Vagina (tissue), 2 donors: ENCODE data around the gene MYCBPAP. TPM values are rescaled to one million over a fixed set of nuclear protein-coding genes. Genes with fewer than 3 reads are reported as not detected.
"Not testable (repeated sequence)": the region's sequence is repeated elsewhere in the genome, so short reads cannot be mapped to it uniquely, and the experiment has no call there.

Source experiments
- DNase-seq, 2 donors: peaks; one replicate each; pipeline ENCODE4 v3.0.0-alpha.2; 2017; ENCODE audit errors: extremely low spot score in 2 of 2
- H3K27ac ChIP-seq: fragments of 200-600 bp; sonication (generic); one replicate; pipeline ENCODE4 v1.5.1; 2019
- H3K27me3 ChIP-seq: fragments of 200-600 bp; sonication (generic); one replicate; pipeline ENCODE4 v1.5.1; 2019
- H3K36me3 ChIP-seq, 2 donors: fragments of 200-600 bp; sonication (generic); one replicate each; pipeline ENCODE4 v1.5.1; 2017 to 2019
- H3K4me1 ChIP-seq: fragments of 200-600 bp; sonication (generic); one replicate; pipeline ENCODE4 v1.5.1; 2019
- H3K4me3 ChIP-seq, 2 donors: fragments of 200-600 bp; sonication (generic); 1 replicate in 1 of 2; 2 replicates in 1 of 2; pipeline ENCODE4 v1.5.1; 2016 to 2019
- H3K9me3 ChIP-seq: fragments of 200-600 bp; sonication (generic); one replicate; pipeline ENCODE4 v1.5.1; 2019
- POLR2A ChIP-seq, 2 donors: fragments of 450-650 bp; IDR thresholded peaks; one replicate each; pipeline ENCODE4 v1.6.1; 2017; ENCODE audit warnings: antibody characterized with exemption in 2 of 2, mild to moderate bottlenecking in 2 of 2, moderate library complexity in 2 of 2
- POLR2AphosphoS5 ChIP-seq, 2 donors: sonication (generic); formaldehyde crosslinking; IDR thresholded peaks; one replicate each; pipeline ENCODE4 v1.9.0; 2017; ENCODE audit warnings: antibody characterized with exemption in 2 of 2, mild to moderate bottlenecking in 2 of 2, low read depth in 1 of 2; ENCODE audit not compliant: insufficient read depth in 1 of 2
- intact Hi-C: fragments of 100-400 bp; cut with DNase I; formaldehyde crosslinking; loops from one replicate; pipeline ENCODE4 v1.15.1; 2023
- total RNA-seq: library from RNA; depleted of rRNA; stranded (reverse); fragments of >200 nt; gene quantifications from one replicate; pipeline ENCODE4 v1.2.3, GENCODE V29; 2016
- TF ChIP-seq, protein P1 (sequence below), 3 experiments: fragments of 450-650 bp in 2 of 3; fragments of 200-600 bp in 1 of 3; sonication (generic) in 1 of 3; IDR thresholded peaks; one replicate each; pipeline ENCODE4 v1.5.1; 2017 to 2019; ENCODE audit warnings: antibody characterized with exemption in 3 of 3, mild to moderate bottlenecking in 2 of 3, moderate library complexity in 2 of 3

The MYCBPAP gene
- total RNA-seq, 1 donor from 2014 or later, result not detected

DNA sequence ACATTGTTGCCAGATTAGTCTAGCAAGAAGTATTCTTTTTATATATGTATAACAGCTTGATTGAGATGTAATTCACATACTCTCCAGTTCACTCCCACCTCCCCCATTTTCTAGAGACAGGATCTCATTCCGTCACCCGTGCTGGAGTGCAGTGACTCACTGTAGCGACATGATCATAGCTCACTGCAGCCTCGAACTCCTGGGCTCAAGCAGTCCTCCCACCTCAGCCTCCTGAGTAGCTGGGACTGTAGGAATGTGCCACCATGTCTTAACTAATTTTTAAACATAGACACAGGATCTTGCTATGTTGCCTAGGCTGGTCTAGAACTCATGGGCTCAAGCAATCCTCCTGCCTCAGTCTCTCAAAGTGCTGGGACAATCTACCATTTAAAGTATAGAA, 32.9 kb upstream of the MYCBPAP start:
- Histone ChIP-seq H3K4me3 (no peak overlapping the region), H3K9me3 (no peaks in the 10 kb centered on the region), H3K27ac (no peak overlapping the region), H3K36me3 (peaks cover 0 to 8% of the 10 kb centered on the region in 2 donors), H3K27me3 (no peaks in the 10 kb centered on the region), H3K4me1 (peaks cover 29% of the 10 kb centered on the region)
- TF ChIP-seq POLR2A (IDR thresholded peaks at IDR 0.05) (no peak), POLR2AphosphoS5 (IDR thresholded peaks at IDR 0.05; ENCODE audit: insufficient read depth in 1 of 2, low read depth in 1 of 2) (no peak)
- TF ChIP-seq, protein P1, sequence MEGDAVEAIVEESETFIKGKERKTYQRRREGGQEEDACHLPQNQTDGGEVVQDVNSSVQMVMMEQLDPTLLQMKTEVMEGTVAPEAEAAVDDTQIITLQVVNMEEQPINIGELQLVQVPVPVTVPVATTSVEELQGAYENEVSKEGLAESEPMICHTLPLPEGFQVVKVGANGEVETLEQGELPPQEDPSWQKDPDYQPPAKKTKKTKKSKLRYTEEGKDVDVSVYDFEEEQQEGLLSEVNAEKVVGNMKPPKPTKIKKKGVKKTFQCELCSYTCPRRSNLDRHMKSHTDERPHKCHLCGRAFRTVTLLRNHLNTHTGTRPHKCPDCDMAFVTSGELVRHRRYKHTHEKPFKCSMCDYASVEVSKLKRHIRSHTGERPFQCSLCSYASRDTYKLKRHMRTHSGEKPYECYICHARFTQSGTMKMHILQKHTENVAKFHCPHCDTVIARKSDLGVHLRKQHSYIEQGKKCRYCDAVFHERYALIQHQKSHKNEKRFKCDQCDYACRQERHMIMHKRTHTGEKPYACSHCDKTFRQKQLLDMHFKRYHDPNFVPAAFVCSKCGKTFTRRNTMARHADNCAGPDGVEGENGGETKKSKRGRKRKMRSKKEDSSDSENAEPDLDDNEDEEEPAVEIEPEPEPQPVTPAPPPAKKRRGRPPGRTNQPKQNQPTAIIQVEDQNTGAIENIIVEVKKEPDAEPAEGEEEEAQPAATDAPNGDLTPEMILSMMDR (IDR thresholded peaks at IDR 0.05), result no peak
- DNase-seq, result no peak
- intact Hi-C loops, result loop anchor here (10.0 kb wide), 1 partner anchor 121 kb away; no protein-coding TSS in a partner anchor

DNA sequence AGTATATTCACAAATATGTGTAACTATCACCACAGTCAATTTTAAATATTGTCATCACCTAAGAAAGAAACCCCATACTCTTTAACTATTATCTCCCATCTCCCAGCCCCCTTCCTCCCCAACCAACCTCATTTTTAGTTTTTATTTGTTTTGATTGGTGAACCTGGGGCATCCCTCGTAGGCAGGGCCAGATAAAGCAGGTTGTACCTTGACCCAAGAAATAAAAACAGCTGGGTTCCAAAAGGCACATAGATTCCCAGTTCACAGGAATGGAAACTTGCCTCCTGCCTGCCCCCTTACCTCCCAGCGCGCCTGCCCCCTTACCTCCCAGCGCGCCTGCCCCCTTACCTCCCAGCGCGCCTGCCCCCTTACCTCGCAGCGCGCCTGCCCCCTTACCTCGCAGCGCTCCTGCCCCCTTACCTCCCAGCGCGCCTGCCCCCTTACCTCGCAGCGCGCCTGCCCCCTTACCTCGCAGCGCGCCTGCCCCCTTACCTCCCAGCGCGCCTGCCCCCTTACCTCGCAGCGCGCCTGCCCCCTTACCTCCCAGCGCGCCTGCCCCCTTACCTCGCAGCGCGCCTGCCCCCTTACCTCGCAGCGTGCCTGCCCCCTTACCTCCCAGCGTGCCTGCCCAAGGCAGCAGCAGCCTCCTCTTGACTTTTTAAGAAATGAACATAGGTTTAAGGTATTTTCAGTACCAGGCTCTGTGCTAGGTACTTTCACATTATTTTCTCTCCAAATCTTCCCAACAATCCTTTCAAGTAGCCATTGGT, 32.3 kb upstream of the MYCBPAP start:
- H3K4me1 ChIP-seq, result peaks cover 26% of the 10 kb centered on the region
- not testable (repeated sequence) for DNase-seq, H3K4me3 ChIP-seq, H3K27ac ChIP-seq, H3K36me3 ChIP-seq, H3K9me3 ChIP-seq, H3K27me3 ChIP-seq
- intact Hi-C loops, result loop anchor here (10.0 kb wide), 1 partner anchor 121 kb away; no protein-coding TSS in a partner anchor

DNA sequence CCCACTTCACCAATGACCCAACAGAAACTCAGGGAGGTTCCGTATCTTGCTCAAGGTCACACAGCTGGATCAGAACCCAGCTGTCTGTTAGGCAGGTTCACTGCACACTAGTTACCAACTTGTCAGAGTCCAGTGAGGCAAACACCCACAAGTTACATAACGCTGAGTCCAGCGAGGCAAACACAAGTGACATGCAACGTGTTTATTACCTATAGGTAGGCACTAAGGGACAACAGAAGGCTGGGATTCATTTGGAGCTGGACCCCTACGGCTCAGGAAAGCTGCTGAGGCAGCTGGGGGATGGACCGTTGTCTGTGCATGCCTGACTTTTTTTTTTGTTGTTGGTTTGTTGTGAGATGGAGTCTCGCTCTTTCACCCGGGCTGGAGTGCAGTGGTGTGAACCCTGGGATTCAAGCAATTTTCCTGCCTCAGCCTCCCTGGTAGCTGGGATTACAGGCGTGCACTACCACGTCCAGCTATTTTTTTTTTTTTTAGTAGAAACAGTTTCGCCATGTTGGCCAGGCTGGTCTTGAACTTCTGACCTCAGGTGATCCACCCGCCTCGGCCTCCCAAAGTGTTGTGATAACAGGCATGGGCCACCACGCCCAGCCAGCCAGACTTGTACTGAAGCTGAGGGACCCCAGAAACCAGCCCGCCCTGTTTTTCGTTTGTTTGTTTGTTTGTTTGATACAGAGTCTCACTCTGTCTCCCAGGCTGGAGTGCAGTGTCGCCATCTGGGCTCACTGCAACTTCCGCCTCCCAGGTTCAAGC, 31.5 kb upstream of the MYCBPAP start:
- no peaks in the 10 kb centered on the region for H3K27me3 ChIP-seq
- no peak for DNase-seq
- intact Hi-C loops, result loop anchor here (10.0 kb wide), 1 partner anchor 122 kb away; no protein-coding TSS in a partner anchor
- peaks cover 23% of the 10 kb centered on the region for H3K4me1 ChIP-seq
- no peaks in the 10 kb centered on the region for H3K36me3 ChIP-seq
- TF ChIP-seq POLR2A (IDR thresholded peaks at IDR 0.05), result no peak
- TF ChIP-seq, protein P1 (IDR thresholded peaks at IDR 0.05), result no peak
- no peak for TF ChIP-seq POLR2AphosphoS5 (IDR thresholded peaks at IDR 0.05; ENCODE audit: insufficient read depth in 1 of 2, low read depth in 1 of 2)
- no peak overlapping the region for H3K27ac ChIP-seq
- H3K9me3 ChIP-seq, result no peaks in the 10 kb centered on the region
- no peak overlapping the region for H3K4me3 ChIP-seq

DNA sequence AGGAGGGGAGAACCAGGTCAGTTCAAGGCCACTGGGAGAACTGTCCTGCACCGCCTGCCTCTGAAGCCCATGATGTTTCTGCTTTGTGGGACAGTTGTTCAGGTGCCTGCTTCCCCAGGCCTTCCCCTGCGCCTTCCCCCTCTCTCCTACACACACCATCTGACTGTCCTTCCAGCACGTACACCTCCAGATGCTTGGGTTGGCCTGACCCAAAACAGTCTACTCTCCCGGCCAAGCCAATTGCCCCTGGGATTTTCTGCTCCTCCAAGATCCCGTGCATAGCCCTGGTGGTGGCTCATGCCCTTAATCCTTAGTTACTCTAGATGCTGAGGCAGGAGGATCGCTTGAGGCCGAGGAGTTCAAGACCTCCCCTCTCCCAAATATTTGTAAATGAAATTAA, 30.3 kb upstream of the MYCBPAP start:
- Histone ChIP-seq H3K4me3 (peak overlapping the region; percentile 60 to 81), H3K36me3 (no peaks in the 10 kb centered on the region), H3K9me3 (no peaks in the 10 kb centered on the region), H3K27ac (peak overlapping the region; percentile 80), H3K4me1 (peaks cover 29% of the 10 kb centered on the region), H3K27me3 (no peaks in the 10 kb centered on the region)
- TF ChIP-seq, protein P1 (IDR thresholded peaks at IDR 0.05), result no peak
- TF ChIP-seq POLR2AphosphoS5 (IDR thresholded peaks at IDR 0.05; ENCODE audit: insufficient read depth in 1 of 2, low read depth in 1 of 2) (no peak), POLR2A (IDR thresholded peaks at IDR 0.05) (no peak)
- DNase-seq, result no peak
- intact Hi-C loops, result loop anchor here (10.0 kb wide), 1 partner anchor 123 kb away; no protein-coding TSS in a partner anchor

DNA sequence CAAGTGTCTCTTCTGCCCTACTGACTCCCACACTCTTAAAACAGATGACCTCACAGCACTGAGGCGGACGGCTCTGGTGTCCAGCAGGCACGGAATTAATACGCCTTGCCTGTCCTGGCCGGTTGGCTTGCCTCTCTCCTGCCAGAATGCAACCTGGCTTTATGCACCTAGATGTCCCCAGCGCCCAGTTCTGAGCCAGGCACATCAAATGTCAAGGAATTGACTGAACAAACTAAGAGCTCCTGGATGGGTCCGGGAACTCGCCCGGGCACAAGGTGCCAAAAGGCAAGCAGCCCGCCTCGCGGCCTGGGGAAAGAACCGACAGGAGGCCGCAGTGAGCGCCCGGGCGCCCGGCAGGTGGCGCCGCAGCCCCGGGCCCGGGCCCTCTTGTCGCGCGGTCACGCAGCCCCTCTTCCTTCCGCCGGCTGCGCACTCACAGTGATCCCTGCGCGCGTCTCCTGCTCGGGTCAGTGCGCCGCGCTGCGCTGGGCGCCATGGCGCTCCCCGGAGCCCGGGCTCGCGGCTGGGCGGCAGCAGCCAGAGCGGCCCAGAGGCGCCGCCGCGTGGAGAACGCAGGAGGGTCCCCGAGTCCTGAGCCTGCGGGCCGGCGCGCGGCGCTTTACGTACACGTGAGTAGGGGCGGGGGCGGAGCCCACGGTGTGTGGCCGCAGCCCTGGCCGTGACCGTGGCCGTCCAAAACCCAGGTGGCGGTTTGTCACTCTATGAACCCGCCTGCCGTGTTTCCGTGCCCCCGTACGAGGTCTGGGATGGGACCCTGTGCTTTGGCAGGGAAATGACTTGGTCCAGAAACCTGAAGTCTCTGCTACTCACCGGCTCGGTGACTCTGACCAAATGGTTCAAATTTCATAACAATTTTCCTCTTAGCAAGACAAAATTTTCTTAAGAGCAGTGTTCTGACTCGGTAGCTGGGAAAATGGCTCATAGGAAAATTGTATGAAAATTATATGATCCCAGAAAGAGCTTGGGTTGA, 29.6 kb upstream of the MYCBPAP start, which contains the start of gene RSAD1:
TSS of gene RSAD1 (plus strand) at position 470 of the 991 bp plus-strand sequence. CDS start at position 495, 25 bp downstream.
- H3K27ac ChIP-seq, result peak within 1 kb of the TSS; percentile 80
- peaks cover 0 to 1% of the 10 kb centered on the region in 2 donors for H3K36me3 ChIP-seq
- peak within 1 kb of the TSS; percentile 60 to 81 for H3K4me3 ChIP-seq
- H3K9me3 ChIP-seq, result no peaks in the 10 kb centered on the region
- DNase-seq, result no peak
- intact Hi-C loops, result loop anchor here (10.0 kb wide), 1 partner anchor 124 kb away; no protein-coding TSS in a partner anchor
- TF ChIP-seq POLR2AphosphoS5 (IDR thresholded peaks at IDR 0.05; ENCODE audit: insufficient read depth in 1 of 2, low read depth in 1 of 2), result peak in 1 of 2 donors; percentile 38
- peak in 1 of 2 donors; percentile 70 for TF ChIP-seq POLR2A (IDR thresholded peaks at IDR 0.05)
- TF ChIP-seq, protein P1 (IDR thresholded peaks at IDR 0.05), result peak; percentile 60 to 98 (median 83)
- no peaks in the 10 kb centered on the region for H3K27me3 ChIP-seq
- peaks cover 29% of the 10 kb centered on the region for H3K4me1 ChIP-seq
